ENCODE data around the gene CDK3. TPM values are rescaled to one million over a fixed set of nuclear protein-coding genes. Genes with fewer than 3 reads are reported as not detected.

The CDK3 gene
- 11.7 and 14.3 TPM in 2 replicates for total RNA-seq (2021)
- long read RNA-seq, partial matches to known transcripts, result 0 of 4 reads
- long read RNA-seq, other reads (novel, unspliced or antisense), result 1 of 4 reads

DNA sequence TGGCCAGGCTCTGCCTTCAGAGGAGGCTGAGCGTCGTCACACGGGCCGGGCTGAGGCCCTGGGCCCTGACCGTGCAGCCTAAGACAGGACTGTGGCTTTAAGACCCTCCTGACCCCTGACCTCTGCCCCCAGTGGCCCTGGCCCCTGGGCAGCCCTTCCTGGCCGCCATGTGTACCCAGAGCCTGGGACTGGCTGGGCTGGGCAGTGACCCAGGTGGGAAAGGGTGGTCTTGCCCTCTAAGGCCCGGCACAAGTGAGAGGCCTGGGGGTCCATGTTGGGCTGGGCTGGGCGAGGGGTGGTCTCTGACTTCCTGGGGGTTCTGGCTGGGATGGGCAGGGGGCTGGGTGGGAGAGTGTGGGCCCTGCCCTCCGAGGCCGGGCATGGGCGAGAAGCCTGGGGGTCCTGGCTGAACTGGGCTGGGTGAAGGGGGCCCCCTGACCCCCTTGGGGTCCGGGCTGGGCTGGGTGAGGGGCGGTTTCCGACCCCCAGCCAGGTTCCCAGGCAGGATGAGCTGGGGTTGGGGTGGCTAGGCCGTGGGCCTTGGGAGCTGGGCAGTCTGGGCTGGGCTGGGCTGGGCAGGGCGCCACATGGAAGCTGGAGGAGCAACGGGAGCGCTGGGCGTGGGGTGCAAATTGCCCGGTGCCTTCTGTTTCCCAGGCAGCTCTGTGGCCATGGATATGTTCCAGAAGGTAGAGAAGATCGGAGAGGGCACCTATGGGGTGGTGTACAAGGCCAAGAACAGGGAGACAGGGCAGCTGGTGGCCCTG, at the start of gene CDK3:
Gene CDK3 (plus strand): TSS at position 101 of the 767 bp plus-strand sequence. CDS start 571 bp downstream, at position 672.
- H2AFZ ChIP-seq (ENCODE audit: low read length), result no peak within 1 kb of the TSS
- H3K4ac ChIP-seq (ENCODE audit: low read depth, low read length), result no peak within 1 kb of the TSS
- H3K27me3 ChIP-seq (ENCODE audit: insufficient read depth, low read length), result no peaks in the 10 kb centered on the region
- Mint-ChIP-seq H3K4me1 (peaks cover 12 to 16% of the 10 kb centered on the region in 2 experiments), H3K4me3 (no peak within 1 kb of the TSS; a peak in 1 of 5 replicates), H3K36me3 (ENCODE audit: insufficient read depth in 1 of 3, low read depth in 3 of 3) (peaks cover 0 to 24% (median 9%) of the 10 kb centered on the region in 3 experiments; a peak in 5 of 7 replicates), H3K9me3 (no peaks in the 10 kb centered on the region), H3K27ac (peak within 1 kb of the TSS in 2 of 3 experiments; percentile 53 to 85; a peak in 2 of 7 replicates), H3K27me3 (ENCODE audit: low read depth) (no peaks in the 10 kb centered on the region)
- peaks cover 2% of the 10 kb centered on the region for H4K20me1 ChIP-seq (ENCODE audit: control insufficient read depth, insufficient read depth, insufficient read length)
- H3K56ac ChIP-seq (ENCODE audit: insufficient read length, low read depth, low read length), result no peak within 1 kb of the TSS
- H4K5ac ChIP-seq (ENCODE audit: insufficient read length, low read depth, low read length), result no peak within 1 kb of the TSS
- no peak within 1 kb of the TSS for H2AK5ac ChIP-seq (ENCODE audit: insufficient read length, low read length)
- H2BK5ac ChIP-seq (ENCODE audit: insufficient read length, low read length), result no peak within 1 kb of the TSS
- no peak within 1 kb of the TSS for H2BK120ac ChIP-seq (ENCODE audit: low read depth, low read length, poor library complexity, severe bottlenecking)
- no peak; the same call in 1 of the 3 replicates for TF ChIP-seq CTCF (conservative IDR thresholded peaks at IDR 0.05)
- H3K4me1 ChIP-seq (ENCODE audit: insufficient read depth, low read length), result no peaks in the 10 kb centered on the region
- no peaks in the 10 kb centered on the region for H3K79me1 ChIP-seq (ENCODE audit: insufficient read depth, low read depth, low read length, poor library complexity, severe bottlenecking)
- no peak within 1 kb of the TSS for H3T11ph ChIP-seq (ENCODE audit: low read length)
- H3K9ac ChIP-seq (ENCODE audit: extremely low read depth, insufficient read length, low read length), result no peak within 1 kb of the TSS
- H3K23me2 ChIP-seq (ENCODE audit: insufficient read length, low read depth, low read length, poor library complexity, severe bottlenecking), result no peaks in the 10 kb centered on the region
- H3K4me2 ChIP-seq (ENCODE audit: insufficient read depth, insufficient read length, low read length), result no peak within 1 kb of the TSS
- WGBS (ENCODE audit: extremely low coverage, insufficient read length, low lambda C conversion rate), result no CpG with 5 or more reads among the region's 21 CpGs
- H3K79me2 ChIP-seq (ENCODE audit: insufficient read depth, low read length), result no peaks in the 10 kb centered on the region
- H2BK12ac ChIP-seq (ENCODE audit: insufficient read length, low read depth, low read length), result no peak within 1 kb of the TSS
- H3K14ac ChIP-seq (ENCODE audit: insufficient read depth, low read length), result no peak within 1 kb of the TSS
- H3K27ac ChIP-seq (ENCODE audit: insufficient read length, low read depth, low read length), result no peak within 1 kb of the TSS
- DNase-seq, result no peak
- no peak within 1 kb of the TSS for H3K23ac ChIP-seq (ENCODE audit: insufficient read length, low read depth, low read length)
- no peaks in the 10 kb centered on the region for H3K9me3 ChIP-seq (ENCODE audit: control insufficient read depth, low read depth, low read length)
- H2BK15ac ChIP-seq (ENCODE audit: low read depth, low read length), result no peak within 1 kb of the TSS
- H4K8ac ChIP-seq (replicated peaks; ENCODE audit: insufficient read length, low read depth, low read length), result no peak within 1 kb of the TSS
- H2BK20ac ChIP-seq (ENCODE audit: low read depth, low read length, poor library complexity, severe bottlenecking), result no peak within 1 kb of the TSS
- no peak within 1 kb of the TSS for H4K91ac ChIP-seq (ENCODE audit: insufficient read length, low read depth, low read length)
- H3K18ac ChIP-seq (ENCODE audit: insufficient read length, low read depth, low read length), result peak within 1 kb of the TSS; percentile 3

All from H9 (cell line).